Kidney capillary endothelial cell (primary cell): ENCODE results near the gene HTR1A.

Source experiments
- DNase-seq: peaks from one replicate; pipeline ENCODE4 v3.0.0-alpha.2; 2018; ENCODE audit warnings: low spot score

HTR1A gene

GRCh38 chr5:63962279-63962678 is at the start of gene HTR1A:
Gene HTR1A (minus strand): TSS chr5:63962445. CDS start chr5:63961719, 726 bp downstream.
- no peak for DNase-seq

GRCh38 chr5:64003966-64004365 is 41.7 kb upstream of the HTR1A start:
- DNase-seq, result no peak

- no peak for DNase-seq
Observed at GRCh38 chr5:64000096-64000495, 37.9 kb upstream of the HTR1A start.

GRCh38 chr5:63987053-63987452 is 24.8 kb upstream of the HTR1A start:
- no peak for DNase-seq

GRCh38 chr5:63981864-63982263 is 19.6 kb upstream of the HTR1A start:
- no peak for DNase-seq

GRCh38 chr5:63963926-63964325 is 1.7 kb upstream of the HTR1A start:
- DNase-seq, result no peak

GRCh38 chr5:63963080-63963735 is 963 bp upstream of the HTR1A start:
- peak; percentile 76 for DNase-seq

- DNase-seq, result no peak
Observed at GRCh38 chr5:63961598-63962161, 565 bp downstream of the HTR1A start.

GRCh38 chr5:63961125-63961597 is 1.1 kb downstream of the HTR1A start:
- no peak for DNase-seq

GRCh38 chr5:63960646-63961045 is 1.6 kb downstream of the HTR1A start:
- no peak for DNase-seq

GRCh38 chr5:63959177-63959982 is 2.9 kb downstream of the HTR1A start:
- no peak for DNase-seq

- no peak for DNase-seq
Observed at GRCh38 chr5:63958654-63959053, 3.6 kb downstream of the HTR1A start.

- no peak for DNase-seq
Observed at GRCh38 chr5:63957617-63958016, 4.6 kb downstream of the HTR1A start.

GRCh38 chr5:63953217-63953616 is 9.0 kb downstream of the HTR1A start:
- no peak for DNase-seq

GRCh38 chr5:63935103-63935502 is 27.1 kb downstream of the HTR1A start:
- no peak for DNase-seq

- no peak for DNase-seq
Observed at GRCh38 chr5:63931836-63932235, 30.4 kb downstream of the HTR1A start.

- no peak for DNase-seq
Observed at GRCh38 chr5:63928451-63928850, 33.8 kb downstream of the HTR1A start.

- DNase-seq, result no peak
Observed at GRCh38 chr5:63923914-63924313, 38.3 kb downstream of the HTR1A start.

GRCh38 chr5:63919763-63920478 is 42.3 kb downstream of the HTR1A start:
- no peak for DNase-seq

- no peak for DNase-seq
Observed at GRCh38 chr5:63916786-63917185, 45.5 kb downstream of the HTR1A start.

- no peak for DNase-seq
Observed at GRCh38 chr5:63911871-63912270, 50.4 kb downstream of the HTR1A start.
